Activated CD4-positive, alpha-beta T cell treated with anti-CD3 and anti-CD28 coated beads, Interleukin-2, amount 50 U/mL, for 4 hours (primary cell): Measurements from ENCODE around the gene MAML1.
A peak's percentile ranks its signal among the peaks of the same experiment; 100 is the strongest.
"Not testable (repeated sequence)": the region's sequence is repeated elsewhere in the genome, so short reads cannot be mapped to it uniquely, and the experiment has no call there.

Source experiments
- DNase-seq, 2 experiments: peaks; one replicate each; pipeline ENCODE4 v3.0.0-alpha.2; 2020

MAML1 gene

GRCh38 chr5:179769796-179770195 is 37.2 kb downstream of the MAML1 start:
- DNase-seq: no peak

- no peak for DNase-seq
These were observed 38.8 kb downstream of the MAML1 start for GRCh38 chr5:179771311-179771895.

GRCh38 chr5:179772351-179772750 is 39.7 kb downstream of the MAML1 start:
- DNase-seq: no peak

- no peak for DNase-seq
These were observed 41.0 kb downstream of the MAML1 start for GRCh38 chr5:179773686-179774040.

- no peak for DNase-seq
These were observed 41.8 kb downstream of the MAML1 start for GRCh38 chr5:179774442-179774841.

GRCh38 chr5:179776411-179776938 is 43.9 kb downstream of the MAML1 start:
- DNase-seq: no peak

- no peak for DNase-seq
These were observed 44.8 kb downstream of the MAML1 start for GRCh38 chr5:179777456-179777855.

GRCh38 chr5:179777909-179778308 is 45.3 kb downstream of the MAML1 start:
- no peak for DNase-seq

- DNase-seq: no peak
These were observed 46.0 kb downstream of the MAML1 start for GRCh38 chr5:179778591-179778990.

GRCh38 chr5:179779826-179780225 is 47.2 kb downstream of the MAML1 start:
- DNase-seq: no peak

- DNase-seq: no peak
These were observed 47.7 kb downstream of the MAML1 start for GRCh38 chr5:179780362-179780761.

GRCh38 chr5:179781846-179782245 is 49.2 kb downstream of the MAML1 start:
- no peak for DNase-seq

GRCh38 chr5:179783128-179783527 is 50.5 kb downstream of the MAML1 start:
- DNase-seq: no peak

GRCh38 chr5:179786861-179787260 is 54.2 kb downstream of the MAML1 start:
- DNase-seq: no peak

- no peak for DNase-seq
These were observed 55.7 kb downstream of the MAML1 start for GRCh38 chr5:179788193-179788854.

GRCh38 chr5:179789278-179789677 is 56.7 kb downstream of the MAML1 start:
- DNase-seq: not testable (repeated sequence)

- no peak for DNase-seq
These were observed 59.4 kb downstream of the MAML1 start for GRCh38 chr5:179791881-179792611.

GRCh38 chr5:179792612-179793467 is 60.2 kb downstream of the MAML1 start:
- no peak for DNase-seq

- DNase-seq: peak in 1 of 2 experiments; percentile 31
These were observed 61.0 kb downstream of the MAML1 start, which contains the start of gene LTC4S for GRCh38 chr5:179793468-179794139. LTC4S (plus strand) TSS chr5:179793986; CDS start chr5:179794081, 95 bp downstream.

GRCh38 chr5:179794171-179794570 is 61.5 kb downstream of the MAML1 start:
- DNase-seq: no peak

- no peak for DNase-seq
These were observed 62.0 kb downstream of the MAML1 start for GRCh38 chr5:179794575-179794974.
